Gastrocnemius medialis (tissue), 4 donors: Measurements from ENCODE around the gene SCTR. TPM values are rescaled to one million over a fixed set of nuclear protein-coding genes. Genes with fewer than 3 reads are reported as not detected.

Experiments
- ATAC-seq, 2 donors: fragments of 150-250 bp; one replicate each; pipeline ENCODE4 v1.9.1; 2016
- DNase-seq, 2 donors: peaks; one replicate each; pipeline ENCODE4 v3.0.0-alpha.2; 2019
- H3K27ac ChIP-seq, 4 donors: fragments of 200-600 bp; sonication (generic); 1 replicate in 1 of 4; 2 replicates in 3 of 4; pipeline ENCODE4 v1.5.1; 2016 to 2018; ENCODE audit warnings: mild to moderate bottlenecking in 2 of 4, moderate library complexity in 1 of 4
- H3K27me3 ChIP-seq, 3 donors: fragments of 200-600 bp; sonication (generic) in 2 of 3; 1 replicate in 1 of 3; 2 replicates in 2 of 3; pipeline versions ENCODE4 v1.5.1 to v1.6.0; 2016 to 2019; ENCODE audit warnings: mild to moderate bottlenecking in 1 of 3, moderate library complexity in 1 of 3
- H3K36me3 ChIP-seq, 2 donors: fragments of 200-600 bp; sonication (generic) in 1 of 2; one replicate each; pipeline ENCODE4 v1.5.1; 2017 to 2018
- H3K4me1 ChIP-seq, 2 donors: fragments of 200-600 bp; sonication (generic) in 1 of 2; one replicate each; pipeline ENCODE4 v1.5.1; 2016 to 2017; ENCODE audit warnings: mild to moderate bottlenecking in 2 of 2
- H3K4me3 ChIP-seq, 4 donors: fragments of 200-600 bp; sonication (generic) in 3 of 4; 1 replicate in 1 of 4; 2 replicates in 3 of 4; pipeline ENCODE4 v1.5.1; 2016 to 2019; ENCODE audit warnings: mild to moderate bottlenecking in 2 of 4
- H3K9me3 ChIP-seq, 3 donors: fragments of 200-600 bp; sonication (generic) in 2 of 3; 1 replicate in 1 of 3; 2 replicates in 2 of 3; pipeline ENCODE4 v1.5.1; 2016 to 2019
- CTCF ChIP-seq, 5 experiments: fragments of 450-650 bp in 3 of 5; fragments of 200-600 bp in 2 of 5; sonication (generic) in 2 of 5; IDR thresholded peaks in 4 of 5; conservative IDR thresholded peaks in 1 of 5; 1 replicate in 4 of 5; 2 replicates in 1 of 5; pipeline ENCODE4 v1.5.1; 2016 to 2019; ENCODE audit warnings: antibody characterized with exemption in 5 of 5, mild to moderate bottlenecking in 3 of 5, moderate library complexity in 3 of 5
- POLR2A ChIP-seq, 2 donors: fragments of 450-650 bp; IDR thresholded peaks; one replicate each; pipeline ENCODE4 v1.6.1; 2017; ENCODE audit warnings: antibody characterized with exemption in 2 of 2, mild to moderate bottlenecking in 2 of 2, moderate library complexity in 2 of 2
- in situ Hi-C, 4 donors: fragments of 200-750 bp; cut with MboI; loops; one replicate each; pipeline versions ENCODE4 v1.15.0 to v1.8.0; 2017; ENCODE audit warnings: low sequenced_read_pairs in 4 of 4
- intact Hi-C: fragments of 100-400 bp; cut with DNase I; formaldehyde crosslinking; loops from one replicate; pipeline ENCODE4 v1.15.1; 2023; ENCODE audit warnings: low total_unique reads
- total RNA-seq, 4 donors: library from RNA; depleted of rRNA; stranded (reverse); fragments of >200 nt; gene quantifications; one replicate each; pipeline versions ENCODE4 v1.1.0 to v1.2.3, GENCODE V29; 2016

The SCTR gene
- total RNA-seq, 4 donors from 2014 or later = not detected

- intact Hi-C loops = no loop called here
- Histone ChIP-seq H3K27ac (no peak overlapping the region), H3K4me1 (peaks cover 0 to 5% of the 10 kb centered on the region in 2 donors), H3K4me3 (no peak overlapping the region), H3K9me3 (no peaks in the 10 kb centered on the region), H3K36me3 (no peaks in the 10 kb centered on the region), H3K27me3 (no peaks in the 10 kb centered on the region)
- DNase-seq (no peak), ATAC-seq (no peak)
- in situ Hi-C loops = no loop called here
- TF ChIP-seq CTCF (IDR thresholded peaks at IDR 0.05 in 4 of 5, conservative IDR thresholded peaks at IDR 0.05 in 1 of 5) (no peak), POLR2A (IDR thresholded peaks at IDR 0.05) (no peak)
These were observed 87.1 kb downstream of the SCTR start for GRCh38 chr2:119436993-119437772.

GRCh38 chr2:119435953-119436297 is 88.4 kb downstream of the SCTR start:
- Histone ChIP-seq H3K27ac (no peak overlapping the region), H3K9me3 (no peaks in the 10 kb centered on the region), H3K27me3 (no peaks in the 10 kb centered on the region), H3K4me1 (peaks cover 5 to 7% of the 10 kb centered on the region in 2 donors), H3K36me3 (no peaks in the 10 kb centered on the region), H3K4me3 (no peak overlapping the region)
- intact Hi-C loops (no loop called here), in situ Hi-C loops (no loop called here)
- DNase-seq (no peak), ATAC-seq (no peak)
- TF ChIP-seq POLR2A (IDR thresholded peaks at IDR 0.05) (no peak), CTCF (IDR thresholded peaks at IDR 0.05 in 4 of 5, conservative IDR thresholded peaks at IDR 0.05 in 1 of 5) (no peak)

GRCh38 chr2:119435081-119435952 is 89.0 kb downstream of the SCTR start:
- no peaks in the 10 kb centered on the region for H3K27me3 ChIP-seq
- H3K9me3 ChIP-seq = no peaks in the 10 kb centered on the region
- in situ Hi-C loops = no loop called here
- peaks cover 6 to 7% of the 10 kb centered on the region in 2 donors for H3K4me1 ChIP-seq
- H3K4me3 ChIP-seq = no peak overlapping the region
- H3K36me3 ChIP-seq = no peaks in the 10 kb centered on the region
- intact Hi-C loops = no loop called here
- ATAC-seq (no peak), DNase-seq (no peak)
- no peak overlapping the region for H3K27ac ChIP-seq
- TF ChIP-seq CTCF (IDR thresholded peaks at IDR 0.05 in 4 of 5, conservative IDR thresholded peaks at IDR 0.05 in 1 of 5) (no peak), POLR2A (IDR thresholded peaks at IDR 0.05) (no peak)

GRCh38 chr2:119434664-119435063 is 89.6 kb downstream of the SCTR start:
- intact Hi-C loops = no loop called here
- H3K36me3 ChIP-seq = no peaks in the 10 kb centered on the region
- TF ChIP-seq POLR2A (IDR thresholded peaks at IDR 0.05) (no peak), CTCF (IDR thresholded peaks at IDR 0.05 in 4 of 5, conservative IDR thresholded peaks at IDR 0.05 in 1 of 5) (no peak)
- in situ Hi-C loops = no loop called here
- H3K4me1 ChIP-seq = peaks cover 6 to 7% of the 10 kb centered on the region in 2 donors
- H3K27ac ChIP-seq = no peak overlapping the region
- H3K9me3 ChIP-seq = no peaks in the 10 kb centered on the region
- ATAC-seq (no peak), DNase-seq (no peak)
- H3K27me3 ChIP-seq = no peaks in the 10 kb centered on the region
- no peak overlapping the region for H3K4me3 ChIP-seq
